Keratinocyte (primary cell): Measurements from ENCODE around the gene MTA3. TPM values are rescaled to one million over a fixed set of nuclear protein-coding genes. Genes with fewer than 3 reads are reported as not detected.

Source experiments
- DNase-seq: peaks from one replicate; pipeline ENCODE4 v3.0.0-alpha.2; 2011; ENCODE audit warnings: low read depth, missing footprints, low spot score
- FAIRE-seq: peaks from 2 replicates; lab custom pipeline; 2011; peaks lifted over from hg19 to GRCh38; lab: Jason Lieb, UNC
- H2AFZ ChIP-seq: 2 replicates; pipeline ENCODE4 v1.6.0; 2012; ENCODE audit warnings: low read length, control low read depth, inconsistent platforms; ENCODE audit not compliant: control insufficient read depth
- H3K27ac ChIP-seq: 2 replicates; pipeline ENCODE4 v1.5.1; 2011; ENCODE audit warnings: low read length; ENCODE audit not compliant: control insufficient read depth, insufficient read depth
- H3K27me3 ChIP-seq: 3 replicates; pipeline ENCODE4 v1.6.0; 2011; ENCODE audit warnings: low read length; ENCODE audit not compliant: control insufficient read depth, insufficient read depth; ENCODE audit errors: extremely low read depth
- H3K36me3 ChIP-seq, 2 experiments: 2 replicates in 1 of 2; 3 replicates in 1 of 2; pipeline ENCODE4 v1.5.1; 2011; ENCODE audit warnings: low read length in 2 of 2, mild to moderate bottlenecking in 1 of 2; ENCODE audit not compliant: control insufficient read depth in 2 of 2, insufficient read depth in 2 of 2; ENCODE audit errors: extremely low read depth in 1 of 2
- H3K4me1 ChIP-seq: 3 replicates; pipeline ENCODE4 v1.5.1; 2011; ENCODE audit warnings: low read length; ENCODE audit not compliant: control insufficient read depth, insufficient read depth; ENCODE audit errors: extremely low read depth
- H3K4me2 ChIP-seq: 3 replicates; pipeline ENCODE4 v1.6.0; 2011; ENCODE audit warnings: low read depth, low read length; ENCODE audit not compliant: control insufficient read depth, insufficient read depth; ENCODE audit errors: extremely low read depth
- H3K4me3 ChIP-seq, 3 experiments: fragments of 200-600 bp in 1 of 3; sonication (generic) in 1 of 3; 2 replicates in 2 of 3; 3 replicates in 1 of 3; pipeline ENCODE4 v1.5.1; 2011 to 2016; ENCODE audit warnings: low read length in 3 of 3, mild to moderate bottlenecking in 3 of 3, control low read depth in 2 of 3, inconsistent platforms in 1 of 3, low read depth in 1 of 3, mixed read lengths in 1 of 3, mixed run types in 1 of 3, moderate library complexity in 1 of 3; ENCODE audit not compliant: control insufficient read depth in 2 of 3, insufficient read depth in 2 of 3; ENCODE audit errors: extremely low read depth in 1 of 3
- H3K79me2 ChIP-seq: 2 replicates; pipeline ENCODE4 v1.6.0; 2012; ENCODE audit warnings: low read length; ENCODE audit not compliant: control insufficient read depth, insufficient read depth
- H3K9ac ChIP-seq: 3 replicates; pipeline ENCODE4 v1.6.0; 2011; ENCODE audit warnings: low read length; ENCODE audit not compliant: control insufficient read depth, insufficient read depth; ENCODE audit errors: extremely low read depth
- H3K9me1 ChIP-seq: 3 replicates; pipeline ENCODE4 v1.6.0; 2011; ENCODE audit warnings: low read length; ENCODE audit not compliant: control insufficient read depth, insufficient read depth; ENCODE audit errors: extremely low read depth
- H3K9me3 ChIP-seq: 2 replicates; pipeline ENCODE4 v1.5.1; 2012; ENCODE audit warnings: low read depth, low read length; ENCODE audit not compliant: control insufficient read depth
- H4K20me1 ChIP-seq: 3 replicates; pipeline ENCODE4 v1.6.0; 2011; ENCODE audit warnings: low read length; ENCODE audit not compliant: control insufficient read depth, insufficient read depth; ENCODE audit errors: extremely low read depth
- CTCF ChIP-seq, 3 experiments: IDR thresholded peaks in 1 of 3; conservative IDR thresholded peaks in 1 of 3; optimal IDR thresholded peaks in 1 of 3; 2 replicates in 2 of 3; 3 replicates in 1 of 3; pipeline versions ENCODE3 to v1.5.1; 2011; ENCODE audit warnings: low read length in 3 of 3, mild to moderate bottlenecking in 3 of 3, moderate library complexity in 2 of 3, control low read depth in 1 of 3, inconsistent platforms in 1 of 3; ENCODE audit not compliant: insufficient read depth in 2 of 3; ENCODE audit errors: extremely low read depth in 1 of 3
- EZH2 ChIP-seq: IDR thresholded peaks from one replicate; pipeline ENCODE4 v1.6.1; 2012; ENCODE audit warnings: inconsistent platforms, mild to moderate bottlenecking, low read length, moderate library complexity
- dilution Hi-C: fragments of 300-500 bp; cut with MboI; formaldehyde crosslinking; loops from one replicate; pipeline ENCODE4 v1.7.0; 2020; ENCODE audit warnings: low sequenced_read_pairs; ENCODE audit not compliant: extremely low pct_ligation_motif_present
- polyA plus RNA-seq, 5 experiments: library from polyadenylated mRNA; depleted of rRNA in 3 of 5; stranded (reverse) in 3 of 5; stranded (forward) in 1 of 5; unstranded in 1 of 5; fragments of >200 nt; gene quantifications; 1 replicate in 1 of 5; 2 replicates in 3 of 5; 3 replicates in 1 of 5; pipeline versions ENCODE4 v1.2.1 to v1.2.3, GENCODE V29; 2011 to 2012; ENCODE audit warnings: missing spikeins in 2 of 5, low read depth in 1 of 5, low replicate concordance in 1 of 5

The MTA3 gene
- polyA plus RNA-seq, 1 donor (not counting 4 experiments of a cell fraction or from before 2014, with no cell fraction given): 34.3 TPM

- no peak for DNase-seq
Observed at GRCh38 chr2:42685303-42685702, 116.9 kb downstream of the MTA3 start.

GRCh38 chr2:42693013-42693615 lies 124.7 kb downstream of the MTA3 start:
- H3K9ac ChIP-seq: no peak overlapping the region
- no peak for FAIRE-seq
- H3K27ac ChIP-seq: no peak overlapping the region
- DNase-seq: no peak
- no peaks in the 10 kb centered on the region for H3K79me2 ChIP-seq
- H2AFZ ChIP-seq: no peak overlapping the region
- no peak overlapping the region for H3K4me3 ChIP-seq
- TF ChIP-seq CTCF (optimal IDR thresholded peaks at IDR 0.05 in 1 of 3, IDR thresholded peaks at IDR 0.05 in 1 of 3, conservative IDR thresholded peaks at IDR 0.05 in 1 of 3; ENCODE audit: extremely low read depth in 1 of 3, insufficient read depth in 2 of 3, low read length in 3 of 3) (no peak), EZH2 (no peak)
- no peaks in the 10 kb centered on the region for H3K27me3 ChIP-seq
- H4K20me1 ChIP-seq: peaks cover 2% of the 10 kb centered on the region
- H3K9me3 ChIP-seq: no peaks in the 10 kb centered on the region
- no peaks in the 10 kb centered on the region for H3K36me3 ChIP-seq
- H3K4me1 ChIP-seq: peaks cover 6% of the 10 kb centered on the region
- H3K9me1 ChIP-seq: no peaks in the 10 kb centered on the region
- dilution Hi-C loops: no loop called here
- no peak overlapping the region for H3K4me2 ChIP-seq

More at GRCh38 chr2:42685303-42685702, 116.9 kb downstream of the MTA3 start:
- Histone ChIP-seq H3K79me2 (no peaks in the 10 kb centered on the region), H3K9me3 (no peaks in the 10 kb centered on the region), H3K4me1 (no peaks in the 10 kb centered on the region), H3K9me1 (no peaks in the 10 kb centered on the region), H3K27ac (no peak overlapping the region), H3K27me3 (no peaks in the 10 kb centered on the region), H4K20me1 (peaks cover 2% of the 10 kb centered on the region), H3K4me3 (no peak overlapping the region), H3K9ac (no peak overlapping the region), H2AFZ (no peak overlapping the region), H3K4me2 (no peak overlapping the region), H3K36me3 (peaks cover 0 to 4% of the 10 kb centered on the region in 2 experiments)
- dilution Hi-C loops: no loop called here
- no peak for TF ChIP-seq EZH2
- no peak for TF ChIP-seq CTCF (optimal IDR thresholded peaks at IDR 0.05 in 1 of 3, IDR thresholded peaks at IDR 0.05 in 1 of 3, conservative IDR thresholded peaks at IDR 0.05 in 1 of 3; ENCODE audit: extremely low read depth in 1 of 3, insufficient read depth in 2 of 3, low read length in 3 of 3)
- no peak for FAIRE-seq
